ENCODE results near the gene JAK3.
"Not testable (repeated sequence)": the region's sequence is repeated elsewhere in the genome, so short reads cannot be mapped to it uniquely, and the experiment has no call there.

DNA sequence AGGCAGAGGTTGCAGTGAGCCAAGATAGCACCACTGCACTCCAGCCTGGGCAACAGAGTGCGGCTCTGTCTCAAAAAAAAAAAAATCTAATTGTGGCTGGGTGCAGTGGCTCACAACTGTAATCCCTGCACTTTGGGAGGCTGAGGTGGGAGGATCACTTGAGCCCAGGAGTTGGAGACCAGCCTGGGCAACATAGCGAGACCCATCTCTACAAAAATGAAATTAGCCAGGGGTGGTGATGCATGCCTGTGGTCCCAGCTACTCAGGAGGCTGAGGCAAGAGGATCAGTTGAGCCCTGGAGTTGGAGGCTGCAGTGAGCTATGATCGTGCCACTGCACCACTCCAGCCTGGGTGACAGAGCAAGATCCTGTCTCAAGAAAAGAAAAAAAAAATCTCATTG lies 49.2 kb downstream of the JAK3 start:
- TF ChIP-seq, protein P1, sequence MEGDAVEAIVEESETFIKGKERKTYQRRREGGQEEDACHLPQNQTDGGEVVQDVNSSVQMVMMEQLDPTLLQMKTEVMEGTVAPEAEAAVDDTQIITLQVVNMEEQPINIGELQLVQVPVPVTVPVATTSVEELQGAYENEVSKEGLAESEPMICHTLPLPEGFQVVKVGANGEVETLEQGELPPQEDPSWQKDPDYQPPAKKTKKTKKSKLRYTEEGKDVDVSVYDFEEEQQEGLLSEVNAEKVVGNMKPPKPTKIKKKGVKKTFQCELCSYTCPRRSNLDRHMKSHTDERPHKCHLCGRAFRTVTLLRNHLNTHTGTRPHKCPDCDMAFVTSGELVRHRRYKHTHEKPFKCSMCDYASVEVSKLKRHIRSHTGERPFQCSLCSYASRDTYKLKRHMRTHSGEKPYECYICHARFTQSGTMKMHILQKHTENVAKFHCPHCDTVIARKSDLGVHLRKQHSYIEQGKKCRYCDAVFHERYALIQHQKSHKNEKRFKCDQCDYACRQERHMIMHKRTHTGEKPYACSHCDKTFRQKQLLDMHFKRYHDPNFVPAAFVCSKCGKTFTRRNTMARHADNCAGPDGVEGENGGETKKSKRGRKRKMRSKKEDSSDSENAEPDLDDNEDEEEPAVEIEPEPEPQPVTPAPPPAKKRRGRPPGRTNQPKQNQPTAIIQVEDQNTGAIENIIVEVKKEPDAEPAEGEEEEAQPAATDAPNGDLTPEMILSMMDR (IDR thresholded peaks at IDR 0.05; ENCODE audit: control extremely low read depth in 1 of 3, insufficient read depth in 1 of 3, low read depth in 1 of 3, low read length in 3 of 3), result not testable (repeated sequence)
- TF ChIP-seq, protein P2, sequence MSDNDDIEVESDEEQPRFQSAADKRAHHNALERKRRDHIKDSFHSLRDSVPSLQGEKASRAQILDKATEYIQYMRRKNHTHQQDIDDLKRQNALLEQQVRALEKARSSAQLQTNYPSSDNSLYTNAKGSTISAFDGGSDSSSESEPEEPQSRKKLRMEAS (IDR thresholded peaks at IDR 0.05), result not testable (repeated sequence)
- TF ChIP-seq, protein P3, sequence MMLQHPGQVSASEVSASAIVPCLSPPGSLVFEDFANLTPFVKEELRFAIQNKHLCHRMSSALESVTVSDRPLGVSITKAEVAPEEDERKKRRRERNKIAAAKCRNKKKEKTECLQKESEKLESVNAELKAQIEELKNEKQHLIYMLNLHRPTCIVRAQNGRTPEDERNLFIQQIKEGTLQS (IDR thresholded peaks at IDR 0.05; ENCODE audit: insufficient read depth, low read depth, low read length), result not testable (repeated sequence)
- not testable (repeated sequence) for TF ChIP-seq CHD2 (IDR thresholded peaks at IDR 0.05; ENCODE audit: low read length); EZH2 (IDR thresholded peaks at IDR 0.05; ENCODE audit: low read depth, low read length, severe bottlenecking); CEBPB (IDR thresholded peaks at IDR 0.05; ENCODE audit: low read depth, low read length); POLR2AphosphoS5 (IDR thresholded peaks at IDR 0.05; ENCODE audit: low read depth, low read length); ZNF274 (IDR thresholded peaks at IDR 0.05; ENCODE audit: borderline replicate concordance, extremely low read depth, low read length); EP300 (IDR thresholded peaks at IDR 0.05; ENCODE audit: borderline replicate concordance in 1 of 2, low read depth in 2 of 2, low read length in 2 of 2); SIRT6 (IDR thresholded peaks at IDR 0.05; ENCODE audit: low read length)
- TF ChIP-seq, protein P4, sequence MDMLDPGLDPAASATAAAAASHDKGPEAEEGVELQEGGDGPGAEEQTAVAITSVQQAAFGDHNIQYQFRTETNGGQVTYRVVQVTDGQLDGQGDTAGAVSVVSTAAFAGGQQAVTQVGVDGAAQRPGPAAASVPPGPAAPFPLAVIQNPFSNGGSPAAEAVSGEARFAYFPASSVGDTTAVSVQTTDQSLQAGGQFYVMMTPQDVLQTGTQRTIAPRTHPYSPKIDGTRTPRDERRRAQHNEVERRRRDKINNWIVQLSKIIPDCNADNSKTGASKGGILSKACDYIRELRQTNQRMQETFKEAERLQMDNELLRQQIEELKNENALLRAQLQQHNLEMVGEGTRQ (IDR thresholded peaks at IDR 0.05; ENCODE audit: low read length), result not testable (repeated sequence)

Data from H1 (cell line).